Uterus (tissue), 2 donors: ENCODE data around the gene CXCR6.

Source experiments
- POLR2A ChIP-seq, 2 donors: fragments of 450-650 bp; IDR thresholded peaks; one replicate each; pipeline ENCODE4 v1.6.1; 2016; ENCODE audit warnings: antibody characterized with exemption in 2 of 2, mild to moderate bottlenecking in 1 of 2, moderate library complexity in 1 of 2
- TF ChIP-seq, protein P1 (sequence below), 4 experiments: fragments of 200-600 bp in 2 of 4; fragments of 450-650 bp in 2 of 4; sonication (generic) in 2 of 4; IDR thresholded peaks; one replicate each; pipeline ENCODE4 v1.5.1; 2016 to 2019; ENCODE audit warnings: antibody characterized with exemption in 4 of 4, mild to moderate bottlenecking in 2 of 4, moderate library complexity in 1 of 4

- TF ChIP-seq POLR2A (IDR thresholded peaks at IDR 0.05): no peak
- TF ChIP-seq, protein P1, sequence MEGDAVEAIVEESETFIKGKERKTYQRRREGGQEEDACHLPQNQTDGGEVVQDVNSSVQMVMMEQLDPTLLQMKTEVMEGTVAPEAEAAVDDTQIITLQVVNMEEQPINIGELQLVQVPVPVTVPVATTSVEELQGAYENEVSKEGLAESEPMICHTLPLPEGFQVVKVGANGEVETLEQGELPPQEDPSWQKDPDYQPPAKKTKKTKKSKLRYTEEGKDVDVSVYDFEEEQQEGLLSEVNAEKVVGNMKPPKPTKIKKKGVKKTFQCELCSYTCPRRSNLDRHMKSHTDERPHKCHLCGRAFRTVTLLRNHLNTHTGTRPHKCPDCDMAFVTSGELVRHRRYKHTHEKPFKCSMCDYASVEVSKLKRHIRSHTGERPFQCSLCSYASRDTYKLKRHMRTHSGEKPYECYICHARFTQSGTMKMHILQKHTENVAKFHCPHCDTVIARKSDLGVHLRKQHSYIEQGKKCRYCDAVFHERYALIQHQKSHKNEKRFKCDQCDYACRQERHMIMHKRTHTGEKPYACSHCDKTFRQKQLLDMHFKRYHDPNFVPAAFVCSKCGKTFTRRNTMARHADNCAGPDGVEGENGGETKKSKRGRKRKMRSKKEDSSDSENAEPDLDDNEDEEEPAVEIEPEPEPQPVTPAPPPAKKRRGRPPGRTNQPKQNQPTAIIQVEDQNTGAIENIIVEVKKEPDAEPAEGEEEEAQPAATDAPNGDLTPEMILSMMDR (IDR thresholded peaks at IDR 0.05): no peak
These were observed 38.3 kb upstream of the CXCR6 start for GRCh38 chr3:45904931-45905330.
